ENCODE results near the gene ZNF358.

ZNF358 gene

GRCh38 chr19:7489609-7490044 lies 26.3 kb upstream of the ZNF358 start:
- no peak for DNase-seq (ENCODE audit: low read depth)

GRCh38 chr19:7492142-7492541 lies 23.8 kb upstream of the ZNF358 start:
- no peak for DNase-seq (ENCODE audit: low read depth)

GRCh38 chr19:7492558-7492957 lies 23.3 kb upstream of the ZNF358 start:
- no peak for DNase-seq (ENCODE audit: low read depth)

GRCh38 chr19:7494416-7495098 lies 21.3 kb upstream of the ZNF358 start:
- no peak for DNase-seq (ENCODE audit: low read depth)

DNA sequence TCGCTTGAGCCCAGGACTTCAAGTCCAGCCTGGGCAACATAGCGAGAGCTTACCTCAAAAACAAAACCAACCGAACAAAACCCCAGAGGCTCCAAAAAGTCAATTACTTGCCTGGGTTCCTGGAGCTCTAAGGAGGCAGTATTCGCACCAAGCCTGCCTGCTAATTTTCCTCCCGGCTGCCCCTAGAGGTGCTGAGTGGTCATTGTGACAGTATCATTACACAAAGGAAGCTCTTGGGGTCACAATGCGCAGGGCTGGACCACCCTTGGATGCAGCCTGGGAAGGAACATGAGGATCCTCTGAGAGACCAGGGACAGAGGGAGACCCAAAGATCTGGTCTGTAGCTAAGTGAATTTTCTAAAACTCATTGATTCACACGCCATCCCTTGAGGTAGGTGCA lies 18.6 kb upstream of the ZNF358 start:
- DNase-seq (ENCODE audit: low read depth): no peak

DNA sequence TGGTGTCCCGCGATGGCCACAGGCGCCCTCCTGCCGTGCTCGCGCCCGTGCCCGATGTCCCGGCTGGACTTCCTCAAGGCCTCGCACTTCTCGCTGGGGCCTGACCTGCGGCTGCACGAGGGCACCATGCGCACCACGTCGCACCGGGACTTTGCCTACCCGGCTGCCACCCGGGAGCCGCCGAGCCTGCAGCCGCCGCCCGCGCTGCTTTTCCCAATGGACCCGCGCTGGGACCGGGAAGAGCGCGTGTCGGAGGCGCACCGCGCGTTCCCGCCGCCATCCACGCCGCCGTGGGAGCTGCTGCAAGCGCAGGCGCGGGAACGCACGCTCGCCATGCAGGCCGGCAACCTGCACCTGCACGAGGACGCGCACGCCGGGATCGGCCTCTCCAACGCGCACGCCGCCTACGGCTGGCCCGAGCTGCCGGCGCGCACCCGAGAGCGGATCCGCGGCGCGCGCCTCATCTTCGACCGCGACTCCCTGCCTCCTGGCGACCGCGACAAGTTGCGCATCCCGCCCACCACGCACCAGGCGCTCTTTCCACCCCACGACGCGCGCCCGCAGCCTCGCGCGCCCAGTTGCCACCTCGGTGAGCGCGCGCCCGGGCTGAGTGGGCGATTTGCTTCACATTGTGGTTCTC lies 15.0 kb upstream of the ZNF358 start:
- DNase-seq (ENCODE audit: low read depth): no peak

GRCh38 chr19:7502552-7502951 lies 13.4 kb upstream of the ZNF358 start:
- no peak for DNase-seq (ENCODE audit: low read depth)

DNA sequence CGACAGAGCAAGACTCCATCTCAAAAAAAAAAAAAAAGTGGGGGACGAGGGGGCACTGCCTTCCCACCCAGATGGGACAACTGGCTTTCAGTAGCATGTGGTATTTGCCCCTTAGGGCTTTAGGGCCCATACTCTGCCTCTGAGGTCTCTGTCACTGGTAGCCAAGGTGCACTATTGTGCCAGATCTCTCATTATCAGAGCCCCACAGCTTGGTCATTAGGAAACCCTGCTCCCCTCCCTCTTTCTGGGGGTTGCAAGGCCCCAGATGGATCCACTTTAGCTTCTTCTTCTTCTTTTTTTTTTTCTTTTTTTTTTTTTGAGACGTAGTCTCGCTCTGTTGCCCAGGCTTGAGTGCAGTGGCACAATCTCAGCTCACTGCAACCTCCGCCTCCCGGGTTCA lies 11.2 kb upstream of the ZNF358 start:
- no peak for DNase-seq (ENCODE audit: low read depth)

GRCh38 chr19:7505288-7505681 lies 10.6 kb upstream of the ZNF358 start:
- DNase-seq (ENCODE audit: low read depth): no peak

DNA sequence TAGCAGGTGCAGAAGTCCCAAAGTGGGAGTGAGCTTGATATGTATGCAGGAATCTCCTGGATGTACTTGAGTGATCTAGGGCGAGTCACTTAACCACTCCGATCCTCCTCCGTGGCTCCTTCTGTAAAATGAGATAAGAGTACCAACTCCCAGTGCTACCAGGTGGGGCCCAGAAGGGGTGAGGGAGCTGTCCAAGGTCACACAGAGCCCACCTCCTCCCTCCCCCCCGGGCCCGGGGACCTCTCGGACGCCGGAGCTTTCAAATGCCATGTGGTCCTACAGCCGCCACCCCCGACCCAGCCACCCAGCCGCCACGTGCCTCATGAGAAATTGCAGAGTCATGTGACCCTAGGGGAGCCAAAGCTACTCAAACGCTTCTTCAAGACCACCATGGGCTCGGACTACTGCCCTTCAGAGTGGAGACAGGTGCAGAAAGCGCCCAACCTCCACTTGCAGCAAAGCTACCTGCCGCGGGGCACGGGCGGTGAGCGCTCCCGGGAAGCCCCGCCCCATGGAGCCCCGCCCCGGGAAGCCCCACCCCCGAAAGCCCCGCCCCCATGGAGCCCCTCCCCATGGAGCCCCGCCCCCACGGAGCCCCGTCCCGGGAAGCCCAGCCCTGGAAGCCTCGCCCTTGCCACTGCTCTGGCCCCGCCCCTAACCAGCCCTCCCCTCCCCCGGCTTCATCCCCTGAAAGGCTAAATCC lies 10.1 kb upstream of the ZNF358 start:
- DNase-seq (ENCODE audit: low read depth): no peak

DNA sequence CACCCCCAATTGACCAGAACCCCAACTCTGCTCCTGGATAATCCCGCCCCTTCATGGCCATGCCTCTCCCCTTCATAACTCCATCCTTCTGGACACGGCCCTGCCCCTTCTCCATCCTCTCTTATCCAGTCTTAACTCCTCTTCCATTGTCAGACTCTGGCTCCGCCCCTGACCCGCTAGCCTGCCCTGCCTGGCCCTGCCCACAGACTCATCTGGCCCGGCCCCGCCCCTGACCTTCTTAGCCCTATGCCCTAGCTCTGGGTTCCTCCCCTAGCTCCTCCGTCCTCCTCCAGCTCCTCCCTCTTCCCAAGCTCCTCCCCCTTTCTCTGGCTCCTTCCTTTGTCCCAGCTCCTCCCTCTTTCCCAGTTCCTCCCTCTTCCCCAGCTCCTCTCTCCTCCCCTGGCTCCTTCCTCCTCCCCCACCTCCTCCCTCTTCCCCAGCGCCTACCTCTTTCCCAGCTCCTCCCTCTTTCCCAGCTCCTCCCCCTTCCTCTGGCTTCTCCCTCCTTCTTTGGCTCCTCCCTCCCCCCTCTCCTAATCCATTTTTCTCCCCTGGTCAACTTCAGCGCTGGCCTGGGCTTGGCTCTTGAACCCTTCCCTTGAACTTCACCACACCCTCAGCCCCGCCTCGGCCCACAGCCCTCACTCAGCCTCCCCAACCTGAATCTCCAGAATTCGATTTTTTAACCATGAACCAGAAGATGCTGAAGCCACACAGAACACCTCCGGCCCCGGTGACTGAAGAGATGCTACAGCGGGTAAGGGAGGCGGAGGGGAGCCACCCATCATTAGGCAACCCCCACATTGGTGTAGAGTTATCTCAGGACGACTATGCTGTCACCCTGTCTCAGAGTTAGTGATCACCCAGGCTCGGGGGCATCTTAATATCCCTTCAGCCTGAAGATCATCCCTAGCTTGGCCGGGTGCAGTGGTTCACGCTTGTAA lies 9.2 kb upstream of the ZNF358 start:
- no peak for DNase-seq (ENCODE audit: low read depth)

- no peak for DNase-seq (ENCODE audit: low read depth)
These were observed 8.0 kb upstream of the ZNF358 start for GRCh38 chr19:7507884-7508283.

DNA sequence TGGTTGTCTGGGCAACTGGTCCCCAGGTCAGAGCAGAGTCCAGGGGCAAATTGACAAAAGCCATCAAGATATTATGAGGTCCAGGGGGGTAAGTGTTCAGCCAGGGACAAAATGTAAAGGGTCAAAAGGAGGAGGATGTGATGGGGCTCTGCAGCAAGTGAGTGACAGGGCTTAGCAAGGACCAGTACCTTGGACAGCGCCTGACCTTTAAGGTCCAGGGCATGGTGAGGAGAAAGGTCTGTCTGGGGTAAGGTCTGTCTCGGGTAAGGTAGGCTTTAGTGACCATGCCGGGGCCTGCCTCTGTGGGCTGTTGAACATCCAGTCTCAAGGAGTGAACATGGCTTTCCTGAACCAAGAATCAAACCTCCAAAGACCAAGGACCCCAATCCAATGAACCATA lies 6.3 kb upstream of the ZNF358 start:
- DNase-seq (ENCODE audit: low read depth): no peak

DNA sequence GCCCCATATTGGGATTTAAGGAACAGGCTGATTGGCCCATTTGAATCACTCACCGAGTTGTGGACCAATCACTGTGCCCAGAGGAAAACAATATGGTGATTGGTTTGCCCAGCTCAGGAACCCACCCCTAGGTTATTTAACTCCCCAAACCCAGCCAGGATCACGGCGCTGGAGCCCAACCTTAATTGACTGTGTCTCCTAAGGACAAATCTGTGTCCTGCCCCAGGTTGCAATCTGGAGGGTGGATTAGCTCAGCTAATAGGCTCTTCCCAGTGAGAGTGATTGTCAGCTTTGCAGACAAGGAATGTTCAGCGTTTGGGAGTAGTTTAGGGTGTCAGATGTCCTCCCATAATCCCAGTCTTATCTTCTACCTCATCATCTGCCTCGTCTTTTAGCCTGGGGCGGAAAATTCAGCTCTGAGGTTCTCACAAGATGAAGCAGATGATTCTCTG lies 3.5 kb upstream of the ZNF358 start:
- no peak for DNase-seq (ENCODE audit: low read depth)

DNA sequence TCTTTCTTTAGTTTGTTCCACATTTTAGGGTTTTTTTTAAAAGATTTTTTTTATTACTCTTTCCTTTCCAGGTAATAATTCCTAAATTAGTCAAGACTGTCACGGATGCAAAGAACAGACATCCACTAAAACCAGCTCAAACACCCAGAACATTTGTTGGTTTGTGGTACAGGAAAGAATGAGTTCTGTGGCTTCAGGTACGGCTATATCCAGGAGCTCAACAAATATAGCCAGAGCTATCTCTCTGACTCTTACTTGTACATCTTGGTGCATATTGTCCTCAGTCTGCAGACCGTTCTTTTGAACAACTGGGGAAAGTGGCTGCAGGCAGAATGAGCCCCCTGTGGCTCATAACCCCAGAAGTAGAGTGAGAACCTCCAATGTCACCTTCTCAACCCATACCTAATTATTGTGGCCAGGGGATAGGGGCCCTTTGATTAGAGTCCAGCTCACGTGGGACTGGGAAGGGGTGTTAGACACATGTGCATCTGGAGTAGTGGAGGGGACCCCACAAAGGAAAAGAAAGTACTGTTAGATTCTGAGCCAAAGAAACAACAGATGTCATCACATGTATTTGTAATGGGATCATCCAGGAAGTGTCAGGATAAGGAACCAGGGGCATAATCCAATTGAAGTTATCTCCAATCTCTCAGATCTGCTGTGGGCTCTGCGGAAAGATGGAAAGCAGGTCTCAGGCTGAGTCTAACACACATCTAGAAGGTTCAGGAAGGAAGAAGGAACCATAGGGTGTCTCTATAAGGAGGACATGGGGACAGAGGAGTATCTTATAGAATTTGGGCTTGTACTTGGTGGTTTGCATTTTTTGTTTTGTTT lies 1.9 kb upstream of the ZNF358 start:
- no peak for DNase-seq (ENCODE audit: low read depth)

GRCh38 chr19:7515110-7515644 lies 726 bp upstream of the ZNF358 start:
- no peak for DNase-seq (ENCODE audit: low read depth)

- no peak for DNase-seq (ENCODE audit: low read depth)
These were observed 430 bp downstream of the ZNF358 start for GRCh38 chr19:7516333-7516732.

DNA sequence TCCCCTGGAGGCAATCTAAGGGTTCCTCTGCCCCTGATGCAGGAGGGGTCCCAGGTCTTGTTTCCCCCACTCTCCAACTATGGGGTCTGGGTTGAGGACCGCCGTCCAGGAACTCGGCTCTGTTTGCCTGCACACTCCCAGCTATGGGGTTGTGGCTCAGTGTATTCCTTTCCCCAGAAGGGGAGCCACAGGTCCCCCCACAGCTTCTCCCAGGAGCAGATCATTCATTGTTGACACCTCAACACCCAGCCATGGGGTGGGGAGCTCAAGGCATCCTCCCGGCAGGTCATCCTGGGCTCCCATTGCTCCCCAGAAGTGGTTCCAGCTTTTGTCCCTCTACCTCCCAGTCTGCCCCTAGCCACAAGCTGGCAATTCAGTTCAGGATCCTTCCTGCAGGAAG lies 975 bp downstream of the ZNF358 start:
- no peak for DNase-seq (ENCODE audit: low read depth)

DNA sequence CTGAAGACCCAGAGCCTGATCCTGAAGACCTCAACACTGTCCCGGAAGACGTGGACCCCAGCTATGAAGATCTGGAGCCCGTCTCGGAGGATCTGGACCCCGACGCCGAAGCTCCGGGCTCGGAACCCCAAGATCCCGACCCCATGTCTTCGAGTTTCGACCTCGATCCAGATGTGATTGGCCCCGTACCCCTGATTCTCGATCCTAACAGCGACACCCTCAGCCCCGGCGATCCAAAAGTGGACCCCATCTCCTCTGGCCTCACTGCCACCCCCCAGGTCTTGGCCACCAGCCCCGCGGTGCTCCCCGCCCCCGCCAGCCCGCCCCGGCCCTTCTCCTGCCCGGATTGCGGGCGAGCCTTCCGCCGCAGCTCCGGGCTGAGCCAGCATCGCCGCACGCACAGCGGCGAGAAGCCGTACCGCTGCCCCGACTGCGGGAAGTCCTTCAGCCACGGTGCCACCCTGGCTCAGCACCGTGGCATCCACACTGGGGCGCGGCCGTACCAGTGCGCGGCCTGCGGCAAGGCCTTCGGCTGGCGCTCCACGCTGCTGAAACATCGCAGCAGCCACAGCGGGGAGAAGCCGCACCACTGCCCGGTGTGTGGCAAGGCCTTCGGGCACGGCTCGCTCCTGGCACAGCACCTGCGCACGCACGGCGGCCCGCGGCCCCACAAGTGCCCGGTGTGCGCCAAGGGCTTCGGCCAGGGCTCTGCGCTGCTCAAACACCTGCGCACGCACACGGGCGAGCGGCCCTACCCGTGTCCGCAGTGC lies 3.6 kb downstream of the ZNF358 start:
- no peak for DNase-seq (ENCODE audit: low read depth)

Data from T-helper 22 cell (primary cell).